ENCODE data around the gene PTPRS. TPM values are rescaled to one million over a fixed set of nuclear protein-coding genes. Genes with fewer than 3 reads are reported as not detected.

PTPRS gene
- total and polyA plus RNA-seq, 2 of the 8 experiments (the other 6 are each of a cell fraction or from before 2014, with no cell fraction given) = 96.8 to 223 TPM

- Histone ChIP-seq H2BK5ac (ENCODE audit: low read depth, low read length) (no peak overlapping the region), H3K23me2 (ENCODE audit: low read depth, low read length) (no peaks in the 10 kb centered on the region), H2BK20ac (ENCODE audit: low read length) (no peak overlapping the region), H3K79me2 (ENCODE audit: control insufficient read depth in 1 of 2, insufficient read depth in 2 of 2, low read length in 2 of 2) (no peaks in the 10 kb centered on the region), H3K4ac (replicated peaks; ENCODE audit: insufficient read length, low read depth, low read length) (no peak overlapping the region), H4K91ac (replicated peaks; ENCODE audit: insufficient read length, low read length) (no peak overlapping the region), H2BK15ac (ENCODE audit: low read length) (no peak overlapping the region), H3K56ac (replicated peaks; ENCODE audit: insufficient read length, low read depth, low read length) (no peak overlapping the region), H3K79me1 (ENCODE audit: low read depth, low read length) (no peaks in the 10 kb centered on the region), H3K4me3 (ENCODE audit: extremely low read depth in 1 of 4, insufficient read depth in 2 of 4, low read depth in 3 of 4, low read length in 4 of 4) (no peak overlapping the region), H4K8ac (ENCODE audit: extremely low read depth, insufficient read depth, low read length) (no peak overlapping the region), H3K23ac (ENCODE audit: insufficient read length) (no peak overlapping the region), H3K9ac (replicated peaks in 1 of 4; ENCODE audit: extremely low read depth in 1 of 4, low read depth in 3 of 4, low read length in 3 of 4) (no peak overlapping the region), H2AFZ (ENCODE audit: low read length) (no peak overlapping the region), H2BK12ac (ENCODE audit: low read depth, low read length) (no peak overlapping the region), H3K27me3 (replicated peaks in 1 of 4; ENCODE audit: control insufficient read depth in 3 of 4, extremely low read depth in 1 of 4, insufficient read depth in 3 of 4, low read length in 3 of 4) (peaks cover 0 to 3% (median 0%) of the 10 kb centered on the region in 4 experiments; a peak in 1 of 7 replicates), H3K4me2 (ENCODE audit: insufficient read depth in 1 of 2, low read depth in 2 of 2, low read length in 2 of 2) (no peak overlapping the region), H3K27ac (ENCODE audit: low read depth, low read length) (no peak overlapping the region), H2BK120ac (replicated peaks; ENCODE audit: low read depth, low read length) (no peak overlapping the region), H3K36me3 (ENCODE audit: control insufficient read depth in 2 of 4, insufficient read depth in 4 of 4, low read length in 3 of 4) (no peaks in the 10 kb centered on the region), H3K18ac (ENCODE audit: extremely low read depth, low read length) (no peak overlapping the region), H4K20me1 (replicated peaks in 1 of 2; ENCODE audit: control insufficient read depth in 1 of 2, insufficient read depth in 2 of 2, low read length in 2 of 2) (no peaks in the 10 kb centered on the region), H3K9me3 (ENCODE audit: insufficient read depth in 2 of 2, low read depth in 1 of 2, low read length in 1 of 2) (no peaks in the 10 kb centered on the region), H2AK5ac (ENCODE audit: low read depth, low read length) (no peak overlapping the region), H4K5ac (ENCODE audit: insufficient read length, low read depth, low read length) (no peak overlapping the region), H3K4me1 (replicated peaks in 1 of 4; ENCODE audit: control insufficient read depth in 3 of 4, insufficient read depth in 4 of 4, low read length in 3 of 4) (peaks cover 0 to 4% (median 3%) of the 10 kb centered on the region in 4 experiments; a peak in 5 of 7 replicates), H3K14ac (ENCODE audit: insufficient read length) (no peak overlapping the region)
- FAIRE-seq (no peak), DNase-seq (ENCODE audit: low read depth in 1 of 2, low spot score in 2 of 2) (no peak)
- CTCF ChIA-PET (ENCODE audit: partially characterized antibody) = interaction anchor here (0.7 to 2.0 kb wide), 4 partner anchors 10 to 16 kb away, joined by 3 to 6 read pairs (median 3); no protein-coding TSS in a partner anchor
- POLR2A ChIA-PET (ENCODE audit: partially characterized antibody) = interaction anchor here (0.6 to 2.7 kb wide), 3 partner anchors 8 to 70 kb away, joined by 3 to 10 read pairs (median 8); no protein-coding TSS in a partner anchor
- 89% methylated on average over 4 of the region's 4 CpGs; no CpG with 5 or more reads in 1 of the 2 experiments for WGBS, 2 experiments (ENCODE audit: extremely low coverage in 1 of 2, insufficient coverage in 1 of 2, insufficient read length in 1 of 2, insufficient replicate concordance in 2 of 2, low coverage in 1 of 2, low lambda C conversion rate in 2 of 2, missing lambda C conversion rate in 1 of 2)
- no peak for TF ChIP-seq RFX5 (IDR thresholded peaks at IDR 0.05; ENCODE audit: borderline replicate concordance, low read depth, low read length)
- TF ChIP-seq JUND (IDR thresholded peaks at IDR 0.05; ENCODE audit: low read length) = no peak
- TF ChIP-seq HDAC2 (IDR thresholded peaks at IDR 0.05; ENCODE audit: borderline replicate concordance in 1 of 2, low read depth in 2 of 2, low read length in 2 of 2) = no peak
- no peak for TF ChIP-seq GTF2F1 (IDR thresholded peaks at IDR 0.05; ENCODE audit: borderline replicate concordance, low read depth, low read length)
- TF ChIP-seq RNF2 (IDR thresholded peaks at IDR 0.05; ENCODE audit: borderline replicate concordance, low read depth, low read length, missing control alignments, poor library complexity, severe bottlenecking) = no peak
- TF ChIP-seq SAP30 (IDR thresholded peaks at IDR 0.05; ENCODE audit: insufficient read depth, insufficient replicate concordance, low read length) = no peak
- no peak for TF ChIP-seq NRF1 (IDR thresholded peaks at IDR 0.05; ENCODE audit: low read depth, low read length)
- TF ChIP-seq RBBP5 (IDR thresholded peaks at IDR 0.05; ENCODE audit: borderline replicate concordance, low read depth, low read length) = no peak
Observed at GRCh38 chr19:5361407-5361806, 20.8 kb upstream of the PTPRS start.

Data from H1 (cell line).